GM19193 (cell line): ENCODE measurements around the gene CD70.
A peak's percentile ranks its signal among the peaks of the same experiment; 100 is the strongest.

Source experiments
- POLR2A ChIP-seq: IDR thresholded peaks from 4 replicates; pipeline ENCODE4 v1.6.1; 2011; ENCODE audit not compliant: insufficient read depth, insufficient read length; ENCODE audit errors: extremely low read depth

Gene CD70

DNA sequence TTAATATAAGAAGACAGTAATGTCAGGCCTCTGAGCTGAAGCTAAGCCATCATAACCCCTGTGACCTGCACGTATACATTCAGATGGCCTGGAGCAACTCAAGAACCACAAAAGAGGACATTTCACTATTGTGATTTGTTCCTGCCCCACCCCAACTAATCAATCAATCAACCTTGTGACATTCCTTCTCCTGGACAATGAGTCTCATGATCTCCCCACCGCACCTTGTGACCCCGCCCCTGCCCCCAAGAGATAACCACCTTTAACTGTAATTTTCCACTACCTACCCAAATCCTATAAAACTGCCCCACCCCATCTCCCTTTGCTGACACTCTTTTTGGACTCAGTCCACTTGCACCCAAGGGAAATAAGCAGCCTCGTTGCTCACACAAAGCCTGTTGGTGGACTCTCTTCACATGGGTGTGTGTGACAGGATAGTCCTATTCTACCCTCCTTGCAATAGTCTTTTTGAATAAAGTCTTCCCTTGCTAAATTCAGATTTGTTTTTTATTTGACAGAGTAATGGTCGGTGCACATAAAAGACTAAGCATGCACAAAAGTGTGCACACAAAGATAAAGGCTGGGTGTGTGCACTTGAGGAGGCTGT is 14.0 kb downstream of the CD70 start:
- TF ChIP-seq POLR2A: no peak

DNA sequence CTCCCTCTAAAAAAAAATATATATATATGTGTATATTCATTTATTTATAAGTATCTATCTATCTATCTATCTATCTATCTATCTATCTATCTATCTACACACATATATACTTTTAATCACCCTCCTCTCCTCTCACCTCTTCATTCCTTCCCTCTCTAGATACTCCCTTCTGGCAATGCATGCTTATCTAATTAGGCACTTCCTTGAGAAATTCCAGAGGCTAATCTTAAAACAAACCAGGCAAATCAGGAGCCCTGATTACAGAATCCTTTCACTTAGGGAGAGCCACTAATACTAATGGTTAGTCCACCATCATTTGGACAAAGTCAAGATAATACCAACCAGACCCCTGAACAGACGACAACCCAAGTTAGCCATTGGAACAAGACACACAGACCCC is 17.6 kb downstream of the CD70 start:
- TF ChIP-seq POLR2A: no peak

- TF ChIP-seq POLR2A: no peak
These were observed 18.7 kb downstream of the CD70 start for GRCh38 chr19:6572217-6572616.

DNA sequence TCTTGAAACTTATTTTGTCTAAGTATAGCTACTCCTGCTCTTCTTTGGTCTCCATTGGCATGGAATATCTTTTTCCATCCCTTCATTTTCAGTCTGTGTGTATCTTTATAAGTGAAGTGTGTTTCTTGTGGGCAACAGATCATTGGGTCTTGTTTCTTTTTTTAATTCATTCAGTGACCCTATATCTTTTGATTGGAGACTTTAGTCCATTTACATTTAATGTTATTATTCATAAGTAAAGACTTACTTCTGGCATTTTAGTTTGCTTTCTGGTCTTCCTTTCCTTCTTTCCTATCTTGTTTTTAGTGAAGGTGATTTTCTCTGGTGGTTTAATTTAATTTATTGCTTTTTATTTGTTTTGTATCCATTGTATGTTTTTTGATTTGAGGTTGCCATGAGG is 19.8 kb downstream of the CD70 start:
- TF ChIP-seq POLR2A: no peak

GRCh38 chr19:6570764-6571163 is 20.2 kb downstream of the CD70 start:
- TF ChIP-seq POLR2A: no peak

- no peak for TF ChIP-seq POLR2A
These were observed 22.1 kb downstream of the CD70 start for GRCh38 chr19:6568816-6569215.

- TF ChIP-seq POLR2A: no peak
These were observed 22.9 kb downstream of the CD70 start for GRCh38 chr19:6568010-6568526.

DNA sequence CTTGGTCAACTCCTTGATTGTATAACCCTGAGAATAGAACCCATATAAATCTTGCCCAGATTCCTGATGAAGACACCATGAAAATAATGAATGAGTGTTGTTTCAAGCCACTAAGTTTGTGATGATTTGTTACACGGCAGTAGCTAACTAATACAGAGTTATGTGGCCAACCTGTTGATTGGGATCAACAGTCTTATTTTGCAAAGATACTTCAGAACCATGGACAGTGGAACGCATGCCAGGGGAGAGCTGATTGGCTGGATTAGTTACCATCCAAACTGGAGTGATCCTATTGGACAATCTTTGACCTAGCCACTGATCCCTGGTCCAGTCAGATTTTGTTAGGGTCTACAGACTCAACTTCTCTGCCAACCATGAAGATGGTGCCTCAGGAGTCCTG is 26.6 kb downstream of the CD70 start:
- TF ChIP-seq POLR2A: no peak

GRCh38 chr19:6556480-6557195 is 34.3 kb downstream of the CD70 start:
- TF ChIP-seq POLR2A: no peak

DNA sequence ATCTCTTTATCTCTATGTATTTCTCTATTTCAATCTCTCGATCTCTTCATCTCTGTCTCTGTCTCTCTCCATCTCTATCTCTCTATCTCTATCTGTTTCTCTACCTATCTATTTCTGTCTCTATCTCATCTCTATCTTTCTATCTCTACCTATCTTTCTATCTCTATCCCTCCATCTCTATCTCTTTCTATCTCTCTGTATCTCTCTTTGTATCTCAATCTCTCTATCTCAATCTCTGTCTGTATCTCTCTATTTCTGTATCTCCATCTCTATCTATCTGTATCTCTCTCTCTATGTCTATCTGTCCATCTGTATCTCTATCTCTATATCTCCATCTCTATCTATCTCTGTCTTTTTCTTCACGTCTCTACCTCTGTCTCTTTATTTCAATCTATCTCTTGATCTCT is 34.9 kb downstream of the CD70 start:
- no peak for TF ChIP-seq POLR2A

GRCh38 chr19:6551607-6552450 is 39.1 kb downstream of the CD70 start:
- TF ChIP-seq POLR2A: peak; percentile 38

DNA sequence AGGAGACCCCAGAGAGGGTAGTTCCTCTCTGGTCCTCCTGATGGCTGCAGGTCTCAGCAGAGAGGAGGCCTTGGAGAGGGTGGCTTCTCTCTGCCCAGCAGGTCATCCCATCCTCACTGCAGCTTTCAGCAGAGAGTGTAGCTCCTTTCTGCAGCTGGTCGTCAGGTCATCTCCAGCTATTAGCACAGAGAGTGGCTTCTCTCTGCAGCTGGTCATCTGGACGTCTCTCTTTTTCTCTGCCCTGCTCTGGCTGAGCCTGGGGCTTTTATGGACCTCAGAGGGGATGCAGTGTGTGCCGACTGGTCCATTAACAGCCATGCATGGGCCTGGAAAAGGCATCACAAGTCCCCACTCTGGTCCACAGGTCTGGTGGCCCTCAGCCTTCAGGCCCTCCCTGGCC is 39.9 kb downstream of the CD70 start:
- TF ChIP-seq POLR2A: no peak

- no peak for TF ChIP-seq POLR2A
These were observed 47.0 kb downstream of the CD70 start for GRCh38 chr19:6543866-6544347.

- TF ChIP-seq POLR2A: no peak
These were observed 49.8 kb downstream of the CD70 start for GRCh38 chr19:6540918-6541689.

DNA sequence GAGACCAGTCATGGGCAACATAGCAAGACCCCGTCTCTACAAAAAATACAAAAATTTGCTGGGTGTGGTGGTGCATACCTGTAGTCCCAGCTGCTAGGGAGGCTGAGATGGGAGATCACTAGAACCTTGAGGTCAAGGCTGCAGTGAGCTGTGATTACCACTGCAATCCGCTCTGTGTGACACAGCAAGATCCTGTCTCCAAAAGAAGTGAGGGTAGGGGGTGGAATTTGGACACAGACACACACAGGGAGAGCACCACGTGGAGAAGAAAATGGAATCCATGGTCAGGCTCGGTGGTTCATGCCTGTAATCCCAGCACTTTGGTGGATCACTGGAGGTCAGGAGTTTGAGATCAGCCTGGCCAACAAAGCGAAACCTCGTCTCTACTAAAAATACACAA is 51.4 kb downstream of the CD70 start:
- peak; percentile 8 for TF ChIP-seq POLR2A
